ENCODE results near the gene NELL2. TPM values are rescaled to one million over a fixed set of nuclear protein-coding genes. Genes with fewer than 3 reads are reported as not detected.

The NELL2 gene
- total RNA-seq, 1 experiment from 2014 or later, result 0.80 TPM

DNA sequence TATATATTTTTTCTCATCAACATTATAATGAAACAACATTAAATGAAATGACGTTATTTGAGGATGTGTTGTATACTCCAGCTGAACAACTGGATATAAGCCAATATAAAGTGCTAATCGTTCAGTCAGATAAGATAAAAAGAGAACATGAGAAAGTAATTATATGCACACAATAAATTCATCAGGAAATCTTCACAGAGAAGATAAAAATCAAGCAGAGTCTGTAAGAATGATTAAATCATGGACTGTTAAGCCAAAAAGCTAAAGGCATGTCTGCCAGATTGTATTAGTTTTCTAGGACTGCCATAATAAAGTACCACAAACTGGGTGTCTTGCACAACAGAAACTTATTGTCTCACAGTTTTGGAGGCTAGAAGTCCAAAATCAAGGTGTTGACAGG is 178.6 kb downstream of the NELL2 start:
- no peaks in the 10 kb centered on the region for H3K36me3 ChIP-seq (ENCODE audit: low read depth, low read length)

DNA sequence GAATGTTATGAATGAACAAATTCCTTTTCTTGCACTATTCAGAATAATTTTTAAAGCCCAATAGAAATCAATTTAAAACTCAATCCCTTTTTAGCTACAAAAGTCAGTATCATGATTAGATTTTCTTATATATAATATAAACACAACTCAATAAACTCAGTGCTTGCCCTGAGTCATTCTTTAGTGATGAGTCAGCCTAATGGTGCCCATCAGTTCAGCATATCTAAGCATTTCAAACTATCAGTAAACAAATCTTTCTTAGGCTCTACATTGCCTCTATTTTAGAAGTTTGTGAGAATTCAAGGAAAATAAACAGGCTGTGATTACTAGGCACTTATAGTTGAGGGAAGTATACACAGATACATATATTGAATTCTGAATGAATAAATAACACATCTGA is 179.6 kb downstream of the NELL2 start:
- H3K9me3 ChIP-seq (ENCODE audit: low read length), result no peaks in the 10 kb centered on the region
- no peak overlapping the region for H3K4me3 ChIP-seq (ENCODE audit: low read length)
- no peak for TF ChIP-seq EZH2phosphoT487 (IDR thresholded peaks at IDR 0.05; ENCODE audit: borderline replicate concordance, low read length)
- TF ChIP-seq, protein P1, sequence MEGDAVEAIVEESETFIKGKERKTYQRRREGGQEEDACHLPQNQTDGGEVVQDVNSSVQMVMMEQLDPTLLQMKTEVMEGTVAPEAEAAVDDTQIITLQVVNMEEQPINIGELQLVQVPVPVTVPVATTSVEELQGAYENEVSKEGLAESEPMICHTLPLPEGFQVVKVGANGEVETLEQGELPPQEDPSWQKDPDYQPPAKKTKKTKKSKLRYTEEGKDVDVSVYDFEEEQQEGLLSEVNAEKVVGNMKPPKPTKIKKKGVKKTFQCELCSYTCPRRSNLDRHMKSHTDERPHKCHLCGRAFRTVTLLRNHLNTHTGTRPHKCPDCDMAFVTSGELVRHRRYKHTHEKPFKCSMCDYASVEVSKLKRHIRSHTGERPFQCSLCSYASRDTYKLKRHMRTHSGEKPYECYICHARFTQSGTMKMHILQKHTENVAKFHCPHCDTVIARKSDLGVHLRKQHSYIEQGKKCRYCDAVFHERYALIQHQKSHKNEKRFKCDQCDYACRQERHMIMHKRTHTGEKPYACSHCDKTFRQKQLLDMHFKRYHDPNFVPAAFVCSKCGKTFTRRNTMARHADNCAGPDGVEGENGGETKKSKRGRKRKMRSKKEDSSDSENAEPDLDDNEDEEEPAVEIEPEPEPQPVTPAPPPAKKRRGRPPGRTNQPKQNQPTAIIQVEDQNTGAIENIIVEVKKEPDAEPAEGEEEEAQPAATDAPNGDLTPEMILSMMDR (conservative IDR thresholded peaks at IDR 0.05; ENCODE audit: low read depth, low read length), result no peak
- no peak for TF ChIP-seq EZH2 (IDR thresholded peaks at IDR 0.05; ENCODE audit: low read length, unreplicated experiment)
- no peaks in the 10 kb centered on the region for H3F3A ChIP-seq (ENCODE audit: low read length, unreplicated experiment)
- intact Hi-C loops (cut with micrococcal nuclease), result no loop called here
- H3K79me2 ChIP-seq (ENCODE audit: low read length), result no peaks in the 10 kb centered on the region
- no peak overlapping the region for H3K27ac ChIP-seq (ENCODE audit: low read length)
- ATAC-seq, result no peak
- DNase-seq, result peak; percentile 34
- H3K36me3 ChIP-seq (ENCODE audit: low read depth, low read length), result no peaks in the 10 kb centered on the region
- no peaks in the 10 kb centered on the region for H3K9me2 ChIP-seq (replicated peaks; ENCODE audit: low read length)
- H4K20me1 ChIP-seq (ENCODE audit: low read length), result no peaks in the 10 kb centered on the region
- no peak overlapping the region for H3K9ac ChIP-seq (ENCODE audit: low read length)
- peaks cover 3% of the 10 kb centered on the region; the same call in 1 of the 2 replicates for H3K27me3 ChIP-seq (ENCODE audit: low read length)
- BruUV-seq (replicated peaks), result no TSS peak
- no peak overlapping the region for H2AFZ ChIP-seq (ENCODE audit: low read length)
- CTCF ChIA-PET, result no interaction called here
- H3K4me2 ChIP-seq (ENCODE audit: low read length), result no peak overlapping the region
- H3K4me1 ChIP-seq (ENCODE audit: insufficient read depth, low read length), result no peaks in the 10 kb centered on the region
- POLR2A ChIA-PET (ENCODE audit: unreplicated experiment), result no interaction called here

More for the DNA sequence above, 178.6 kb downstream of the NELL2 start:
- no TSS peak for BruUV-seq (replicated peaks)
- no peak overlapping the region for H2AFZ ChIP-seq (ENCODE audit: low read length)
- no peaks in the 10 kb centered on the region for H3K79me2 ChIP-seq (ENCODE audit: low read length)
- no peaks in the 10 kb centered on the region for H3K9me2 ChIP-seq (replicated peaks; ENCODE audit: low read length)
- H4K20me1 ChIP-seq (ENCODE audit: low read length), result no peaks in the 10 kb centered on the region
- ChIA-PET CTCF (no interaction called here), POLR2A (ENCODE audit: unreplicated experiment) (no interaction called here)
- no peak overlapping the region for H3K4me2 ChIP-seq (ENCODE audit: low read length)
- H3K4me3 ChIP-seq (ENCODE audit: low read length), result no peak overlapping the region
- no peaks in the 10 kb centered on the region for H3K9me3 ChIP-seq (ENCODE audit: low read length)
- intact Hi-C loops (cut with micrococcal nuclease), result no loop called here
- H3F3A ChIP-seq (ENCODE audit: low read length, unreplicated experiment), result no peaks in the 10 kb centered on the region
- no peak for TF ChIP-seq EZH2phosphoT487 (IDR thresholded peaks at IDR 0.05; ENCODE audit: borderline replicate concordance, low read length)
- no peak for TF ChIP-seq EZH2 (IDR thresholded peaks at IDR 0.05; ENCODE audit: low read length, unreplicated experiment)
- TF ChIP-seq, protein P1 (conservative IDR thresholded peaks at IDR 0.05; ENCODE audit: low read depth, low read length), result no peak
- DNase-seq, result no peak
- no peak for ATAC-seq
- H3K4me1 ChIP-seq (ENCODE audit: insufficient read depth, low read length), result no peaks in the 10 kb centered on the region
- H3K9ac ChIP-seq (ENCODE audit: low read length), result no peak overlapping the region
- no peak overlapping the region for H3K27ac ChIP-seq (ENCODE audit: low read length)
- 0 out of 2 replicates have a peak, but pooled peaks cover 3% of the 10 kb centered on the region for H3K27me3 ChIP-seq (ENCODE audit: low read length)

DNA sequence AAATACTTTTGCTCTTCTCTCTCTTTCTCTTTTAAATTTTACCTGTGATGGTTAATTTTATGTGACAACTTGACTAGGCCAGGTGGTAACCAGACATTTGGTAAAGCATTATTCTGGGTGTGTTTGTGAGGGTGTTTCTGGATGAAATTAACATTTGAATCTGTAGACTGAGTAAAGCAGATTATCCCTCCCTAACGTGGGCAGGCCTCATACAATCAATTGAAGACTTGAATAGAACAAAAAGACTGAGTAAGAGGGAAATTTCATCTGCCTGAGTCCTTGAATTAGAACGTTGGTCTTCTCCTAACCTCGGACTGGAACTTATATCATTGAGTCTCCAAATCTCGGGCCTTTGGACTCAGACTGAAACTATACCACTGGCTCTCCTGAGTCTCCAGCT is 182.1 kb downstream of the NELL2 start:
- ChIA-PET CTCF (no interaction called here), POLR2A (ENCODE audit: unreplicated experiment) (no interaction called here)
- Histone ChIP-seq H3K9me2 (replicated peaks; ENCODE audit: low read length) (no peaks in the 10 kb centered on the region), H2AFZ (ENCODE audit: low read length) (no peak overlapping the region), H3K27ac (ENCODE audit: low read length) (no peak overlapping the region), H3K27me3 (ENCODE audit: low read length) (no peaks in the 10 kb centered on the region; the same call in 1 of the 2 replicates), H3K9ac (ENCODE audit: low read length) (no peak overlapping the region), H3K79me2 (ENCODE audit: low read length) (no peaks in the 10 kb centered on the region), H3F3A (ENCODE audit: low read length, unreplicated experiment) (no peaks in the 10 kb centered on the region), H3K36me3 (ENCODE audit: low read depth, low read length) (no peaks in the 10 kb centered on the region), H3K9me3 (ENCODE audit: low read length) (no peaks in the 10 kb centered on the region), H3K4me1 (ENCODE audit: insufficient read depth, low read length) (no peaks in the 10 kb centered on the region), H3K4me2 (ENCODE audit: low read length) (no peak overlapping the region), H3K4me3 (ENCODE audit: low read length) (no peak overlapping the region), H4K20me1 (ENCODE audit: low read length) (no peaks in the 10 kb centered on the region)
- ATAC-seq (no peak), DNase-seq (no peak)
- intact Hi-C loops (cut with micrococcal nuclease), result no loop called here
- TF ChIP-seq EZH2phosphoT487 (IDR thresholded peaks at IDR 0.05; ENCODE audit: borderline replicate concordance, low read length), result no peak
- TF ChIP-seq, protein P1 (conservative IDR thresholded peaks at IDR 0.05; ENCODE audit: low read depth, low read length), result no peak
- no peak for TF ChIP-seq EZH2 (IDR thresholded peaks at IDR 0.05; ENCODE audit: low read length, unreplicated experiment)
- no TSS peak for BruUV-seq (replicated peaks)
